Aorta (tissue), 5 donors: ENCODE measurements around the gene CHST12. TPM values are rescaled to one million over a fixed set of nuclear protein-coding genes. Genes with fewer than 3 reads are reported as not detected.

Experiments
- ATAC-seq: fragments of 200-7000 bp; cut with Tn5 transposase; one replicate; pipeline ENCODE4 v1.9.1; 2022; ENCODE audit warnings: moderate library complexity; ENCODE audit not compliant: low FRiP score
- DNase-seq, 2 donors: peaks; one replicate each; pipeline ENCODE4 v3.0.0-alpha.2; 2020
- H3K27ac ChIP-seq, 2 donors: one replicate each; pipeline ENCODE4 v1.5.1; 2013; ENCODE audit warnings: low read length in 2 of 2, mild to moderate bottlenecking in 2 of 2, moderate library complexity in 2 of 2, control low read depth in 1 of 2, inconsistent platforms in 1 of 2, low read depth in 1 of 2
- H3K27me3 ChIP-seq, 2 donors: one replicate each; pipeline ENCODE4 v1.6.1; 2013; ENCODE audit warnings: control low read depth in 1 of 2, low read length in 1 of 2, mild to moderate bottlenecking in 1 of 2, moderate library complexity in 1 of 2; ENCODE audit not compliant: insufficient read depth in 2 of 2, control insufficient read depth in 1 of 2
- H3K36me3 ChIP-seq, 2 donors: one replicate each; pipeline ENCODE4 v1.6.1; 2013; ENCODE audit warnings: control low read depth in 1 of 2, low read length in 1 of 2, mild to moderate bottlenecking in 1 of 2; ENCODE audit not compliant: insufficient read depth in 2 of 2, control insufficient read depth in 1 of 2
- H3K4me1 ChIP-seq, 2 donors: one replicate each; pipeline ENCODE4 v1.6.1; 2013; ENCODE audit warnings: low read length in 2 of 2, control low read depth in 1 of 2, mild to moderate bottlenecking in 1 of 2, moderate library complexity in 1 of 2; ENCODE audit not compliant: insufficient read depth in 2 of 2, control insufficient read depth in 1 of 2
- H3K4me3 ChIP-seq, 2 donors: one replicate each; pipeline ENCODE4 v1.5.1; 2013; ENCODE audit warnings: low read length in 2 of 2, control low read depth in 1 of 2, mild to moderate bottlenecking in 1 of 2
- H3K9me3 ChIP-seq: one replicate; pipeline ENCODE4 v1.6.1; 2013; ENCODE audit warnings: mild to moderate bottlenecking, low read length; ENCODE audit not compliant: control insufficient read depth
- WGBS, 2 donors: extraction: QIAGEN DNeasy Blood & Tissue Kit; methylation state at CpG; one replicate each; pipeline ENCODE4 v1.1.7; 2013; 5-methylcytosine and 5-hydroxymethylcytosine counted together
- intact Hi-C, 2 donors: fragments of 100-400 bp; cut with DNase I; formaldehyde crosslinking; loops; one replicate each; pipeline versions ENCODE4 v1.14.2 to v1.15.0; 2022
- polyA plus RNA-seq, 2 donors: library from polyadenylated mRNA; stranded (reverse); fragments of 200-250 nt; gene quantifications; one replicate each; pipeline ENCODE4 v1.2.3, GENCODE V29; 2013
- total RNA-seq, 2 donors: library from RNA; stranded (reverse); fragmentation: NEBNext Ultra II Directional; extraction: Animal tissue kit (Norgen Biotek cat#: 25700); gene quantifications; one replicate each; pipeline ENCODE4 v1.2.1, GENCODE V29; 2021
- donor health status: healthy with polysubstance abuse.
- donor health status: Bipolar disorder and iron deficiency.
- donor health status: DM: no; HTN: no; CAD: no.
- donor health status: DM: no; HTN: no; CAD: no.
- donor health status: DM: yes; HTN: yes; CAD: no.

The CHST12 gene
- total and polyA plus RNA-seq, 4 donors = 2.9 to 31.8 (median 17.8) TPM

GRCh38 chr7:2492038-2492437 lies 88.6 kb downstream of the CHST12 start:
- Histone ChIP-seq H3K4me3 (no peak overlapping the region), H3K36me3 (no peaks in the 10 kb centered on the region), H3K9me3 (no peaks in the 10 kb centered on the region), H3K4me1 (no peaks in the 10 kb centered on the region), H3K27ac (no peak overlapping the region), H3K27me3 (no peaks in the 10 kb centered on the region)
- intact Hi-C loops = no loop called here
- WGBS, 2 donors = 95 to 96% methylated on average over 2 of the region's 2 CpGs
- no peak for ATAC-seq
- no peak for DNase-seq

GRCh38 chr7:2493205-2494164 lies 90.1 kb downstream of the CHST12 start:
- WGBS, 2 donors = 33 to 42% methylated on average over 8 to 10 of the region's 11 CpGs
- intact Hi-C loops = no loop called here
- no peaks in the 10 kb centered on the region for H3K4me1 ChIP-seq
- no peak overlapping the region for H3K27ac ChIP-seq
- DNase-seq (no peak), ATAC-seq (no peak)
- H3K9me3 ChIP-seq = no peaks in the 10 kb centered on the region
- H3K27me3 ChIP-seq = no peaks in the 10 kb centered on the region
- H3K4me3 ChIP-seq = no peak overlapping the region
- no peaks in the 10 kb centered on the region for H3K36me3 ChIP-seq

GRCh38 chr7:2494191-2495130 lies 91.0 kb downstream of the CHST12 start:
- no peaks in the 10 kb centered on the region for H3K27me3 ChIP-seq
- no peak overlapping the region for H3K27ac ChIP-seq
- H3K4me1 ChIP-seq = no peaks in the 10 kb centered on the region
- intact Hi-C loops = no loop called here
- no peak for DNase-seq
- no peak overlapping the region for H3K4me3 ChIP-seq
- no peaks in the 10 kb centered on the region for H3K9me3 ChIP-seq
- no peaks in the 10 kb centered on the region for H3K36me3 ChIP-seq
- WGBS, 2 donors = 72 to 76% methylated on average over 31 to 32 of the region's 32 CpGs
- no peak for ATAC-seq

GRCh38 chr7:2495418-2496299 lies 92.2 kb downstream of the CHST12 start:
- Histone ChIP-seq H3K4me3 (no peak overlapping the region), H3K27ac (no peak overlapping the region), H3K9me3 (no peaks in the 10 kb centered on the region), H3K36me3 (no peaks in the 10 kb centered on the region), H3K27me3 (no peaks in the 10 kb centered on the region), H3K4me1 (no peaks in the 10 kb centered on the region)
- intact Hi-C loops = no loop called here
- DNase-seq (no peak), ATAC-seq (no peak)
- WGBS, 2 donors = 82 to 83% methylated on average over 22 to 25 of the region's 25 CpGs

- WGBS, 2 donors = 86 to 94% methylated on average over 9 of the region's 9 CpGs
- H3K36me3 ChIP-seq = no peaks in the 10 kb centered on the region
- H3K4me1 ChIP-seq = no peaks in the 10 kb centered on the region
- H3K9me3 ChIP-seq = no peaks in the 10 kb centered on the region
- ATAC-seq (no peak), DNase-seq (no peak)
- H3K27me3 ChIP-seq = no peaks in the 10 kb centered on the region
- intact Hi-C loops = no loop called here
- H3K27ac ChIP-seq = no peak overlapping the region
- no peak overlapping the region for H3K4me3 ChIP-seq
These were observed 93.0 kb downstream of the CHST12 start for GRCh38 chr7:2496375-2496774.

GRCh38 chr7:2497065-2497464 lies 93.7 kb downstream of the CHST12 start:
- no peak overlapping the region for H3K4me3 ChIP-seq
- no peaks in the 10 kb centered on the region for H3K36me3 ChIP-seq
- DNase-seq = no peak
- H3K27ac ChIP-seq = no peak overlapping the region
- H3K27me3 ChIP-seq = no peaks in the 10 kb centered on the region
- no peaks in the 10 kb centered on the region for H3K9me3 ChIP-seq
- intact Hi-C loops = no loop called here
- 96 to 98% methylated on average over 3 of the region's 3 CpGs for WGBS, 2 donors
- no peak for ATAC-seq
- H3K4me1 ChIP-seq = no peaks in the 10 kb centered on the region

GRCh38 chr7:2497500-2498336 lies 94.3 kb downstream of the CHST12 start:
- no peaks in the 10 kb centered on the region for H3K4me1 ChIP-seq
- H3K27ac ChIP-seq = no peak overlapping the region
- H3K4me3 ChIP-seq = no peak overlapping the region
- WGBS, 2 donors = 47 to 51% methylated on average over 19 to 25 of the region's 25 CpGs
- no peaks in the 10 kb centered on the region for H3K27me3 ChIP-seq
- ATAC-seq (no peak), DNase-seq (no peak)
- no peaks in the 10 kb centered on the region for H3K9me3 ChIP-seq
- intact Hi-C loops = no loop called here
- no peaks in the 10 kb centered on the region for H3K36me3 ChIP-seq
